Measurements from ENCODE around the gene RPL18A.

Gene RPL18A

DNA sequence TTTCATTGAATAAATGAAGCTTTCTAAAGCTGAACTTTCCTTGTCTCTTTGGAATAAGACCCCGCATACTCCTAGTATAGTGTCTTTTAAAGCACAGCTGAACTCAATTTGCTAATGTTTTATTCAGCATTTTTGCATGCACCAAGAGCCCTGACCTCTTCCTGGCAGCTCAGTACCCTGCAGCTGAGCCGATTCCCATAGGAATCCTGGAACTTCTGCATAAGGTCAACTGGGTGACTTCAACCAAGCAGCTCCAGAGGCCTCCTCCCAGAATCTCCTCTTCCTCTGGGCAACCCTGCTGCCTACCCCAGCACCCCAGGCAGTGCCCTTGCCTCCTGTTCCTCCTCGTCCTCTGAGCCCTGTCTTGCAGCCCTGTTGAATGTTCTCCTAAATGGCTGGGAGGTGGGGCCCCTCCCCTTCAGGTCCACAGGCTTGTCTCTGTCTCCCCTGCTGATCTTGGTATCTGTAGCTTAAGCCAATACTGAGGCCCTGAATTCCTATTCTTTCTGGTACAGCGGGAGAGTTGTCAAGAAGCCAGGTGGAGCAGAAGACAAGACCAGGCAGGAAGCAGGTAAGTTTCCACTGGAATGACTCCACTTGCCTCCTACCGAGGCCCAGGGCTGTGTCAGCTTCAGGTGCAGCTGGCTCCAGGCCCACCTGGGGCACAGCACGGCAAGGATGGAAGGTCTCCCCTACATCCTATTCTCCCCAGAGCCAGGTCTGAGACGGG lies 49.5 kb downstream of the RPL18A start:
- no peak overlapping the region for H3K27ac ChIP-seq (ENCODE audit: insufficient read depth, low read length, poor library complexity, severe bottlenecking)
- no peaks in the 10 kb centered on the region for H3K9me3 ChIP-seq (ENCODE audit: control insufficient read depth, low read length)
- no peaks in the 10 kb centered on the region for H3K4me1 ChIP-seq (ENCODE audit: control insufficient read depth, insufficient read depth, low read length, poor library complexity, severe bottlenecking)
- no peaks in the 10 kb centered on the region for H3K36me3 ChIP-seq (ENCODE audit: control insufficient read depth, insufficient read depth, low read length)
- H3K27me3 ChIP-seq (replicated peaks; ENCODE audit: control insufficient read depth, insufficient read depth, low read length, poor library complexity, severe bottlenecking), result no peaks in the 10 kb centered on the region
- no peak for DNase-seq
- no peak overlapping the region for H3K4me3 ChIP-seq (ENCODE audit: insufficient read depth, low read depth, low read length, poor library complexity, severe bottlenecking)

DNA sequence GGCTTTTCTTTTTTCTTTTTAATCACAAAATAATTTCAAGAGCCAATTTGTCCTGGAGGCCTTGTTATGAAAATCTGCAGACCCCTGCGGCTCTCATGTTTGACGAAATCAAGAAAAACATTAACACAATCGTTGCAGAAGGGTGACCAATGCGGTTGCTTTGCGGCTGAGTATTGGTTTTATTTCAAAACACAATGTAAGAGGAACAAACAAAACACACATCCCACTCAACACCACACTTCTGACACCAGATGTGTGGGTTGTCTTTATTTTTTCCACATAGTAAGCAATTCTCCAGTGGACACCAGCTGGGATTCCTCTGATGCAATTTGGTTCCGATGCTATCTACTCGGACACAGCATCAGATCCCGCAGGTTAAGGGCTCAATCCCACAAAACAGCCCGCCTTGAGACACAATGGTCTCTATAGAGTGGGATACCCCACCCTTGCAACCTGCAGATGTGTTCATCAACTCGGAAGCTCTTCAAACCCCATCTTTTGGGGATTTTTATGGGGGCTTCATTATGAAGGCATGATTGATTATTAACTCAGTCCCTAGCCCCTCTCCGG lies 51.2 kb downstream of the RPL18A start:
- no peaks in the 10 kb centered on the region for H3K9me3 ChIP-seq (ENCODE audit: control insufficient read depth, low read length)
- no peaks in the 10 kb centered on the region for H3K36me3 ChIP-seq (ENCODE audit: control insufficient read depth, insufficient read depth, low read length)
- H3K4me3 ChIP-seq (ENCODE audit: insufficient read depth, low read depth, low read length, poor library complexity, severe bottlenecking), result no peak overlapping the region
- H3K4me1 ChIP-seq (ENCODE audit: control insufficient read depth, insufficient read depth, low read length, poor library complexity, severe bottlenecking), result no peaks in the 10 kb centered on the region
- no peaks in the 10 kb centered on the region for H3K27me3 ChIP-seq (replicated peaks; ENCODE audit: control insufficient read depth, insufficient read depth, low read length, poor library complexity, severe bottlenecking)
- DNase-seq, result no peak
- H3K27ac ChIP-seq (ENCODE audit: insufficient read depth, low read length, poor library complexity, severe bottlenecking), result no peak overlapping the region
